ENCODE measurements around the gene ERC2.

- no peak for TF ChIP-seq POLR2A (IDR thresholded peaks at IDR 0.05)
- TF ChIP-seq CTCF (IDR thresholded peaks at IDR 0.05): no peak
Observed at GRCh38 chr3:55559500-55560423, 908.5 kb downstream of the ERC2 start.

All from breast epithelium (tissue), 3 donors.